Chondrocyte (in vitro differentiated cells): ENCODE results near the gene CLPSL2. TPM values are rescaled to one million over a fixed set of nuclear protein-coding genes. Genes with fewer than 3 reads are reported as not detected.

ENCODE experiments used
- DNase-seq: peaks from one replicate; pipeline ENCODE4 v3.0.0; 2021; ENCODE audit warnings: mixed read lengths, low spot score
- H3K27ac Mint-ChIP-seq: one replicate; pipeline ENCODE4 v1.8.0; 2021; ENCODE audit warnings: mild to moderate bottlenecking, moderate library complexity, mixed read lengths; ENCODE audit not compliant: unreplicated experiment
- H3K27me3 Mint-ChIP-seq: 2 replicates; pipeline ENCODE4 v1.8.0; 2021; ENCODE audit warnings: low read depth, mixed read lengths
- H3K36me3 Mint-ChIP-seq: 2 replicates; pipeline ENCODE4 v1.8.0; 2021; ENCODE audit warnings: low read depth, mixed read lengths
- H3K4me1 Mint-ChIP-seq: 2 replicates; pipeline ENCODE4 v1.8.0; 2021; ENCODE audit warnings: low read depth, mild to moderate bottlenecking, mixed read lengths
- H3K4me3 Mint-ChIP-seq: one replicate; pipeline ENCODE4 v1.8.0; 2021; ENCODE audit warnings: mild to moderate bottlenecking, moderate library complexity, mixed read lengths; ENCODE audit not compliant: unreplicated experiment
- H3K9me3 Mint-ChIP-seq: 2 replicates; pipeline ENCODE4 v1.8.0; 2021; ENCODE audit warnings: low read depth, mixed read lengths
- CTCF ChIP-seq: fragments of 200-600 bp; sonication (generic); IDR thresholded peaks from 2 replicates; pipeline ENCODE4 v1.5.0; 2021; ENCODE audit warnings: antibody characterized with exemption, mild to moderate bottlenecking, moderate library complexity
- total RNA-seq: library from RNA; stranded (reverse); gene quantifications from 3 replicates; pipeline ENCODE4 v1.2.1, GENCODE V29; 2021

CLPSL2 gene
- total RNA-seq, 1 donor from 2014 or later = not detected

GRCh38 chr6:35795453-35796071 is 19.2 kb downstream of the CLPSL2 start:
- peaks cover 2% of the 10 kb centered on the region for H3K36me3 Mint-ChIP-seq
- no peaks in the 10 kb centered on the region for H3K9me3 Mint-ChIP-seq
- no peaks in the 10 kb centered on the region for H3K4me1 Mint-ChIP-seq
- DNase-seq = no peak
- TF ChIP-seq CTCF = no peak
- H3K4me3 Mint-ChIP-seq = no peak overlapping the region
- no peak overlapping the region for H3K27ac Mint-ChIP-seq
- peaks cover 33% of the 10 kb centered on the region for H3K27me3 Mint-ChIP-seq

- no peak for TF ChIP-seq CTCF
- peaks cover 26% of the 10 kb centered on the region for H3K27me3 Mint-ChIP-seq
Measured at GRCh38 chr6:35796236-35796635, 19.8 kb downstream of the CLPSL2 start.

GRCh38 chr6:35797837-35798526 is 21.6 kb downstream of the CLPSL2 start:
- H3K27ac Mint-ChIP-seq = no peak overlapping the region
- peaks cover 2% of the 10 kb centered on the region for H3K36me3 Mint-ChIP-seq
- TF ChIP-seq CTCF = no peak
- no peaks in the 10 kb centered on the region for H3K9me3 Mint-ChIP-seq
- H3K27me3 Mint-ChIP-seq = peaks cover 26% of the 10 kb centered on the region
- H3K4me3 Mint-ChIP-seq = no peak overlapping the region
- DNase-seq = no peak
- no peaks in the 10 kb centered on the region for H3K4me1 Mint-ChIP-seq

More at GRCh38 chr6:35796236-35796635, 19.8 kb downstream of the CLPSL2 start:
- Mint-ChIP-seq H3K36me3 (peaks cover 2% of the 10 kb centered on the region), H3K27ac (no peak overlapping the region), H3K9me3 (no peaks in the 10 kb centered on the region), H3K4me1 (no peaks in the 10 kb centered on the region), H3K4me3 (no peak overlapping the region)
- no peak for DNase-seq

- Mint-ChIP-seq H3K9me3 (no peaks in the 10 kb centered on the region), H3K27ac (no peak overlapping the region), H3K27me3 (peaks cover 22% of the 10 kb centered on the region), H3K4me1 (no peaks in the 10 kb centered on the region), H3K4me3 (no peak overlapping the region), H3K36me3 (peaks cover 2% of the 10 kb centered on the region)
- DNase-seq = no peak
- TF ChIP-seq CTCF = no peak
Measured at GRCh38 chr6:35798706-35799105, 22.3 kb downstream of the CLPSL2 start.

- no peak overlapping the region for H3K27ac Mint-ChIP-seq
- H3K36me3 Mint-ChIP-seq = peaks cover 1% of the 10 kb centered on the region
Measured at GRCh38 chr6:35801148-35801547, 24.8 kb downstream of the CLPSL2 start.

More at GRCh38 chr6:35801148-35801547, 24.8 kb downstream of the CLPSL2 start:
- Mint-ChIP-seq H3K27me3 (peaks cover 16% of the 10 kb centered on the region), H3K4me3 (no peak overlapping the region), H3K9me3 (no peaks in the 10 kb centered on the region), H3K4me1 (peaks cover 5% of the 10 kb centered on the region)
- no peak for TF ChIP-seq CTCF
- no peak for DNase-seq
